GM12872 (cell line): ENCODE measurements around the gene LSM14B.

Experiments
- CTCF ChIP-seq: IDR thresholded peaks from 3 replicates; pipeline ENCODE4 v1.5.1; 2011; ENCODE audit warnings: low read depth, mild to moderate bottlenecking, low read length, moderate library complexity; ENCODE audit not compliant: insufficient read depth

The LSM14B gene

GRCh38 chr20:62172666-62173065 is 50.4 kb downstream of the LSM14B start:
- TF ChIP-seq CTCF = no peak

- TF ChIP-seq CTCF = no peak
Observed at GRCh38 chr20:62174021-62174804, 51.9 kb downstream of the LSM14B start.

GRCh38 chr20:62174870-62175624 is 52.8 kb downstream of the LSM14B start:
- no peak for TF ChIP-seq CTCF

GRCh38 chr20:62175711-62176110 is 53.4 kb downstream of the LSM14B start:
- no peak for TF ChIP-seq CTCF

GRCh38 chr20:62176866-62177265 is 54.6 kb downstream of the LSM14B start:
- TF ChIP-seq CTCF = no peak

- no peak for TF ChIP-seq CTCF
Observed at GRCh38 chr20:62177307-62177706, 55.0 kb downstream of the LSM14B start.

GRCh38 chr20:62178316-62179161 is 56.3 kb downstream of the LSM14B start:
- no peak for TF ChIP-seq CTCF
